ENCODE results near the gene HFE.

HFE gene

DNA sequence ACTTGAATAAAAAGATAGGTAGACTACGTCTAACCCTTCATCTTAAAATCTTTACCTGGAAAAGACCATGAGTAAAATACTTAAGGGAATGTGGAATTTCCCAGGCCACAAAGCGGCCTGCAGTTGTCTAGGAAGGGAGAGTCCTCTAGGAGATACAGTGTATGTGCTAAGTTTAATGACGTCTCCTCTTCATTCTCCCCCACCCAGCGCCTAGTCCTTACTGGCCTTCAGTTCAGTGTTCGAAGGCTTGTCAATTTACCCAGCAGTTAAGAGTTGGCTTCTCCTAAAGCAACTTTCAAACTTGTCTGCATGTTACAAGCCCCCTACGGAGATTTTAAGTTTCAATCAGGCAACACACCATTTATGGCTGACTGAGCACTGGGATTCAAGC, 35.2 kb downstream of the HFE start:
- ATAC-seq: peak; percentile 4; the same call in 2 of the 3 replicates
- TF ChIP-seq, protein P1, sequence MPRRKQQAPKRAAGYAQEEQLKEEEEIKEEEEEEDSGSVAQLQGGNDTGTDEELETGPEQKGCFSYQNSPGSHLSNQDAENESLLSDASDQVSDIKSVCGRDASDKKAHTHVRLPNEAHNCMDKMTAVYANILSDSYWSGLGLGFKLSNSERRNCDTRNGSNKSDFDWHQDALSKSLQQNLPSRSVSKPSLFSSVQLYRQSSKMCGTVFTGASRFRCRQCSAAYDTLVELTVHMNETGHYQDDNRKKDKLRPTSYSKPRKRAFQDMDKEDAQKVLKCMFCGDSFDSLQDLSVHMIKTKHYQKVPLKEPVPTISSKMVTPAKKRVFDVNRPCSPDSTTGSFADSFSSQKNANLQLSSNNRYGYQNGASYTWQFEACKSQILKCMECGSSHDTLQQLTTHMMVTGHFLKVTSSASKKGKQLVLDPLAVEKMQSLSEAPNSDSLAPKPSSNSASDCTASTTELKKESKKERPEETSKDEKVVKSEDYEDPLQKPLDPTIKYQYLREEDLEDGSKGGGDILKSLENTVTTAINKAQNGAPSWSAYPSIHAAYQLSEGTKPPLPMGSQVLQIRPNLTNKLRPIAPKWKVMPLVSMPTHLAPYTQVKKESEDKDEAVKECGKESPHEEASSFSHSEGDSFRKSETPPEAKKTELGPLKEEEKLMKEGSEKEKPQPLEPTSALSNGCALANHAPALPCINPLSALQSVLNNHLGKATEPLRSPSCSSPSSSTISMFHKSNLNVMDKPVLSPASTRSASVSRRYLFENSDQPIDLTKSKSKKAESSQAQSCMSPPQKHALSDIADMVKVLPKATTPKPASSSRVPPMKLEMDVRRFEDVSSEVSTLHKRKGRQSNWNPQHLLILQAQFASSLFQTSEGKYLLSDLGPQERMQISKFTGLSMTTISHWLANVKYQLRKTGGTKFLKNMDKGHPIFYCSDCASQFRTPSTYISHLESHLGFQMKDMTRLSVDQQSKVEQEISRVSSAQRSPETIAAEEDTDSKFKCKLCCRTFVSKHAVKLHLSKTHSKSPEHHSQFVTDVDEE (CRISPR knock-in tag; IDR thresholded peaks at IDR 0.05): no peak
- TF ChIP-seq RARB (CRISPR knock-in tag; IDR thresholded peaks at IDR 0.05): no peak
- TF ChIP-seq, protein P2, sequence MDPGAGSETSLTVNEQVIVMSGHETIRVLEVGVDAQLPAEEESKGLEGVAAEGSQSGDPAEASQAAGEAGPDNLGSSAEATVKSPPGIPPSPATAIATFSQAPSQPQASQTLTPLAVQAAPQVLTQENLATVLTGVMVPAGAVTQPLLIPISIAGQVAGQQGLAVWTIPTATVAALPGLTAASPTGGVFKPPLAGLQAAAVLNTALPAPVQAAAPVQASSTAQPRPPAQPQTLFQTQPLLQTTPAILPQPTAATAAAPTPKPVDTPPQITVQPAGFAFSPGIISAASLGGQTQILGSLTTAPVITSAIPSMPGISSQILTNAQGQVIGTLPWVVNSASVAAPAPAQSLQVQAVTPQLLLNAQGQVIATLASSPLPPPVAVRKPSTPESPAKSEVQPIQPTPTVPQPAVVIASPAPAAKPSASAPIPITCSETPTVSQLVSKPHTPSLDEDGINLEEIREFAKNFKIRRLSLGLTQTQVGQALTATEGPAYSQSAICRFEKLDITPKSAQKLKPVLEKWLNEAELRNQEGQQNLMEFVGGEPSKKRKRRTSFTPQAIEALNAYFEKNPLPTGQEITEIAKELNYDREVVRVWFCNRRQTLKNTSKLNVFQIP (CRISPR knock-in tag; IDR thresholded peaks at IDR 0.05; ENCODE audit: borderline replicate concordance, low read depth): no peak
- no peak for TF ChIP-seq ZNF565 (CRISPR knock-in tag; conservative IDR thresholded peaks at IDR 0.05; ENCODE audit: low read depth)
- no peak for TF ChIP-seq TCF4 (CRISPR knock-in tag; IDR thresholded peaks at IDR 0.05; ENCODE audit: borderline replicate concordance)
- no peak for TF ChIP-seq GLIS3 (CRISPR knock-in tag; IDR thresholded peaks at IDR 0.05)
- TF ChIP-seq, protein P3, sequence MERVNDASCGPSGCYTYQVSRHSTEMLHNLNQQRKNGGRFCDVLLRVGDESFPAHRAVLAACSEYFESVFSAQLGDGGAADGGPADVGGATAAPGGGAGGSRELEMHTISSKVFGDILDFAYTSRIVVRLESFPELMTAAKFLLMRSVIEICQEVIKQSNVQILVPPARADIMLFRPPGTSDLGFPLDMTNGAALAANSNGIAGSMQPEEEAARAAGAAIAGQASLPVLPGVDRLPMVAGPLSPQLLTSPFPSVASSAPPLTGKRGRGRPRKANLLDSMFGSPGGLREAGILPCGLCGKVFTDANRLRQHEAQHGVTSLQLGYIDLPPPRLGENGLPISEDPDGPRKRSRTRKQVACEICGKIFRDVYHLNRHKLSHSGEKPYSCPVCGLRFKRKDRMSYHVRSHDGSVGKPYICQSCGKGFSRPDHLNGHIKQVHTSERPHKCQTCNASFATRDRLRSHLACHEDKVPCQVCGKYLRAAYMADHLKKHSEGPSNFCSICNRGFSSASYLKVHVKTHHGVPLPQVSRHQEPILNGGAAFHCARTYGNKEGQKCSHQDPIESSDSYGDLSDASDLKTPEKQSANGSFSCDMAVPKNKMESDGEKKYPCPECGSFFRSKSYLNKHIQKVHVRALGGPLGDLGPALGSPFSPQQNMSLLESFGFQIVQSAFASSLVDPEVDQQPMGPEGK (CRISPR knock-in tag; IDR thresholded peaks at IDR 0.05; ENCODE audit: borderline replicate concordance): no peak
- no peak for TF ChIP-seq ZC3H10 (CRISPR knock-in tag; IDR thresholded peaks at IDR 0.05)
- TF ChIP-seq ESRRG (CRISPR knock-in tag; IDR thresholded peaks at IDR 0.05): no peak
- no peak for TF ChIP-seq ZNF8 (CRISPR knock-in tag; IDR thresholded peaks at IDR 0.05)
- no peak for TF ChIP-seq ISL1 (CRISPR knock-in tag; IDR thresholded peaks at IDR 0.05)
- TF ChIP-seq, protein P4, sequence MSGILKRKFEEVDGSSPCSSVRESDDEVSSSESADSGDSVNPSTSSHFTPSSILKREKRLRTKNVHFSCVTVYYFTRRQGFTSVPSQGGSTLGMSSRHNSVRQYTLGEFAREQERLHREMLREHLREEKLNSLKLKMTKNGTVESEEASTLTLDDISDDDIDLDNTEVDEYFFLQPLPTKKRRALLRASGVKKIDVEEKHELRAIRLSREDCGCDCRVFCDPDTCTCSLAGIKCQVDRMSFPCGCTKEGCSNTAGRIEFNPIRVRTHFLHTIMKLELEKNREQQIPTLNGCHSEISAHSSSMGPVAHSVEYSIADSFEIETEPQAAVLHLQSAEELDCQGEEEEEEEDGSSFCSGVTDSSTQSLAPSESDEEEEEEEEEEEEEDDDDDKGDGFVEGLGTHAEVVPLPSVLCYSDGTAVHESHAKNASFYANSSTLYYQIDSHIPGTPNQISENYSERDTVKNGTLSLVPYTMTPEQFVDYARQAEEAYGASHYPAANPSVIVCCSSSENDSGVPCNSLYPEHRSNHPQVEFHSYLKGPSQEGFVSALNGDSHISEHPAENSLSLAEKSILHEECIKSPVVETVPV (CRISPR knock-in tag; IDR thresholded peaks at IDR 0.05): no peak
- TF ChIP-seq ZFP3 (CRISPR knock-in tag; IDR thresholded peaks at IDR 0.05): no peak
- TF ChIP-seq OSR1 (CRISPR knock-in tag; IDR thresholded peaks at IDR 0.05): no peak
- no peak for TF ChIP-seq ZNF70 (CRISPR knock-in tag; IDR thresholded peaks at IDR 0.05)
- TF ChIP-seq TOX (CRISPR knock-in tag; IDR thresholded peaks at IDR 0.05; ENCODE audit: borderline replicate concordance): no peak
- no peak for TF ChIP-seq BACH2 (CRISPR knock-in tag; IDR thresholded peaks at IDR 0.05; ENCODE audit: borderline replicate concordance)
- TF ChIP-seq ZFP30 (CRISPR knock-in tag; IDR thresholded peaks at IDR 0.05): no peak

DNA sequence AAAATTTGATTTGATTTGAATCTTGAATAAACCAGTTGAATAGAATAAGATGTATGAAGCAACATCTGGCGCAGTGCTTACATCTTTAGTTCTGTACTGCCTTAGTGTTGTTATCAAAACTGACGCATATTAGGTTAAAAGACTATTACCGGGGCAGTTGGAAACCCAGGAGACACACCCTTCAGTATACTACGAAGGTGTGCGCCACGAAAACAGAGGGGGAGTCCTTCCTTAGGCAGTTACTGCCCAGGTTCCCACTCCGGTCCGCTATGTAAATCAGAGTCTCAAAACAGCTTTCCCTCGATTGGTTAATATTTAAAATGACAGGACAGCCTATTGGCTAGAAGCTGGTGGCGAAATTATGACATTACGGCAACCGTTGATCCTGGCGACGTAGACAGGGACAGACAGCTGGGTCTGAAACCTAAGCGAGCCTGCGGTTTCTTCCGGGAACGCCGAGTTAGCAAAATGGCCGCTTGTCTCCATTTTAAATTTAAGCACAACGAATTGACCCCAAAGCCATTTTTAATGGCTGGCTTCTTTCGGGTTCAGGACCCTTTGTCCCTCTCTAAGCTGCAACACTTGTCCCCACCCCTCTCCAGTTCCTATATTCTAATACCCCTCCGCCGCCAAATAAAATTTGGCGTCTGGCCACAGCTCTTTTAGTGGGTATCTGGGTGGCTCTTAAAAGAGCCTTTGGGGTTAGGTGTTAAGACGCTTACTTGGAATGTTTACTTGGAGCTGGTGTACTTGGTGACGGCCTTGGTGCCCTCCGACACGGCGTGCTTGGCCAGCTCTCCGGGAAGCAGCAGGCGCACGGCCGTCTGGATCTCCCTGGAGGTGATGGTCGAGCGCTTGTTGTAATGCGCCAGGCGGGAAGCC, 35.8 kb downstream of the HFE start:
- ATAC-seq: peak; percentile 71
- TF ChIP-seq SNAI2 (CRISPR knock-in tag; IDR thresholded peaks at IDR 0.05) (no peak), ARNTL (CRISPR knock-in tag; IDR thresholded peaks at IDR 0.05; ENCODE audit: borderline replicate concordance, low read depth) (peak; percentile 72; the same call in 1 of the 2 replicates), TCF4 (CRISPR knock-in tag; IDR thresholded peaks at IDR 0.05; ENCODE audit: borderline replicate concordance) (peak; percentile 48; the same call in 1 of the 2 replicates), ZNF70 (CRISPR knock-in tag; IDR thresholded peaks at IDR 0.05) (no peak), ZFP3 (CRISPR knock-in tag; IDR thresholded peaks at IDR 0.05) (0 out of 2 replicates have a peak, but pooled peaks have one; percentile 7), GLIS3 (CRISPR knock-in tag; IDR thresholded peaks at IDR 0.05) (peak; percentile 82), CSDC2 (CRISPR knock-in tag; IDR thresholded peaks at IDR 0.05) (0 out of 2 replicates have a peak, but pooled peaks have one; percentile 36), ZNF8 (CRISPR knock-in tag; IDR thresholded peaks at IDR 0.05) (no peak), ISL1 (CRISPR knock-in tag; IDR thresholded peaks at IDR 0.05) (no peak)
- TF ChIP-seq, protein P2 (CRISPR knock-in tag; IDR thresholded peaks at IDR 0.05; ENCODE audit: borderline replicate concordance, low read depth): no peak
- TF ChIP-seq, protein P5, sequence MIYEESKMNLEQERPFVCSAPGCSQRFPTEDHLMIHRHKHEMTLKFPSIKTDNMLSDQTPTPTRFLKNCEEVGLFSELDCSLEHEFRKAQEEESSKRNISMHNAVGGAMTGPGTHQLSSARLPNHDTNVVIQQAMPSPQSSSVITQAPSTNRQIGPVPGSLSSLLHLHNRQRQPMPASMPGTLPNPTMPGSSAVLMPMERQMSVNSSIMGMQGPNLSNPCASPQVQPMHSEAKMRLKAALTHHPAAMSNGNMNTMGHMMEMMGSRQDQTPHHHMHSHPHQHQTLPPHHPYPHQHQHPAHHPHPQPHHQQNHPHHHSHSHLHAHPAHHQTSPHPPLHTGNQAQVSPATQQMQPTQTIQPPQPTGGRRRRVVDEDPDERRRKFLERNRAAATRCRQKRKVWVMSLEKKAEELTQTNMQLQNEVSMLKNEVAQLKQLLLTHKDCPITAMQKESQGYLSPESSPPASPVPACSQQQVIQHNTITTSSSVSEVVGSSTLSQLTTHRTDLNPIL (CRISPR knock-in tag; IDR thresholded peaks at IDR 0.05; ENCODE audit: low read depth): peak; percentile 74; the same call in 1 of the 2 replicates
- TF ChIP-seq, protein P4 (CRISPR knock-in tag; IDR thresholded peaks at IDR 0.05): peak; percentile 92
- TF ChIP-seq, protein P1 (CRISPR knock-in tag; IDR thresholded peaks at IDR 0.05): peak; percentile 91; the same call in 1 of the 2 replicates
